H9 (cell line): ENCODE results near the gene RASL12. TPM values are rescaled to one million over a fixed set of nuclear protein-coding genes. Genes with fewer than 3 reads are reported as not detected.
A peak's percentile ranks its signal among the peaks of the same experiment; 100 is the strongest.
"Not testable (repeated sequence)": the region's sequence is repeated elsewhere in the genome, so short reads cannot be mapped to it uniquely, and the experiment has no call there.

ENCODE experiments used
- DNase-seq: peaks from one replicate; pipeline ENCODE4 v3.0.0-alpha.2; 2017
- H2AFZ ChIP-seq: one replicate; pipeline ENCODE4 v1.6.1; 2013; ENCODE audit warnings: mild to moderate bottlenecking, low read length, control low read depth, moderate library complexity
- H2AK5ac ChIP-seq: 2 replicates; pipeline ENCODE4 v1.6.1; 2013; ENCODE audit warnings: low read length, control low read depth, mixed read lengths; ENCODE audit not compliant: insufficient read length
- H2BK120ac ChIP-seq: one replicate; pipeline ENCODE4 v1.6.1; 2013; ENCODE audit warnings: low read depth, mild to moderate bottlenecking, low read length, control low read depth, inconsistent platforms; ENCODE audit not compliant: poor library complexity, severe bottlenecking
- H2BK12ac ChIP-seq: 2 replicates; pipeline ENCODE4 v1.6.1; 2013; ENCODE audit warnings: low read length, control low read depth, mixed read lengths, low read depth; ENCODE audit not compliant: insufficient read length
- H2BK15ac ChIP-seq: 2 replicates; pipeline ENCODE4 v1.6.1; 2013; ENCODE audit warnings: low read depth, low read length, control low read depth
- H2BK20ac ChIP-seq: one replicate; pipeline ENCODE4 v1.6.1; 2013; ENCODE audit warnings: low read depth, mild to moderate bottlenecking, low read length, control low read depth, inconsistent platforms; ENCODE audit not compliant: poor library complexity, severe bottlenecking
- H2BK5ac ChIP-seq: 2 replicates; pipeline ENCODE4 v1.6.1; 2013; ENCODE audit warnings: low read length, control low read depth, mixed read lengths; ENCODE audit not compliant: insufficient read length
- H3K14ac ChIP-seq: 2 replicates; pipeline ENCODE4 v1.6.1; 2013; ENCODE audit warnings: low read length, control low read depth; ENCODE audit not compliant: insufficient read depth
- H3K18ac ChIP-seq: 2 replicates; pipeline ENCODE4 v1.6.1; 2013; ENCODE audit warnings: low read depth, mild to moderate bottlenecking, mixed read lengths, low read length, control low read depth; ENCODE audit not compliant: insufficient read length
- H3K23ac ChIP-seq: 2 replicates; pipeline ENCODE4 v1.6.1; 2013; ENCODE audit warnings: low read length, control low read depth, mixed read lengths, low read depth; ENCODE audit not compliant: insufficient read length
- H3K23me2 ChIP-seq: 2 replicates; pipeline ENCODE4 v1.6.1; 2013; ENCODE audit warnings: low read depth, mild to moderate bottlenecking, mixed read lengths, low read length, control low read depth; ENCODE audit not compliant: insufficient read length, poor library complexity, severe bottlenecking
- H3K27ac ChIP-seq: 2 replicates; pipeline ENCODE4 v1.5.1; 2013; ENCODE audit warnings: low read length, control low read depth, mixed read lengths, low read depth; ENCODE audit not compliant: insufficient read length
- H3K27me3 ChIP-seq: 2 replicates; pipeline ENCODE4 v1.6.1; 2013; ENCODE audit warnings: low read length, control low read depth, inconsistent platforms; ENCODE audit not compliant: insufficient read depth
- H3K4ac ChIP-seq: 2 replicates; pipeline ENCODE4 v1.6.1; 2013; ENCODE audit warnings: low read depth, mild to moderate bottlenecking, control low read depth, inconsistent platforms, low read length, moderate library complexity
- H3K4me1 ChIP-seq: 2 replicates; pipeline ENCODE4 v1.6.1; 2013; ENCODE audit warnings: low read length, control low read depth, inconsistent platforms; ENCODE audit not compliant: insufficient read depth
- H3K4me2 ChIP-seq: 2 replicates; pipeline ENCODE4 v1.6.1; 2013; ENCODE audit warnings: low read length, control low read depth, mixed read lengths; ENCODE audit not compliant: insufficient read length, insufficient read depth
- H3K56ac ChIP-seq: 2 replicates; pipeline ENCODE4 v1.6.1; 2013; ENCODE audit warnings: low read depth, mild to moderate bottlenecking, mixed read lengths, low read length, control low read depth; ENCODE audit not compliant: insufficient read length
- H3K79me1 ChIP-seq: 2 replicates; pipeline ENCODE4 v1.6.1; 2013; ENCODE audit warnings: low read depth, mild to moderate bottlenecking, moderate library complexity, low read length, control low read depth, inconsistent platforms; ENCODE audit not compliant: insufficient read depth, poor library complexity, severe bottlenecking
- H3K79me2 ChIP-seq: 2 replicates; pipeline ENCODE4 v1.6.1; 2013; ENCODE audit warnings: low read length, control low read depth, inconsistent platforms; ENCODE audit not compliant: insufficient read depth
- H3K9ac ChIP-seq: 2 replicates; pipeline ENCODE4 v1.6.1; 2013; ENCODE audit warnings: low read length, control low read depth, mixed read lengths; ENCODE audit not compliant: insufficient read length; ENCODE audit errors: extremely low read depth
- H3K9me3 ChIP-seq: one replicate; pipeline ENCODE4 v1.6.1; 2013; ENCODE audit warnings: low read depth, low read length, inconsistent platforms; ENCODE audit not compliant: control insufficient read depth
- H3T11ph ChIP-seq: one replicate; pipeline ENCODE4 v1.6.1; 2013; ENCODE audit warnings: mild to moderate bottlenecking, low read length, control low read depth, inconsistent platforms
- H4K20me1 ChIP-seq: one replicate; pipeline ENCODE4 v1.6.1; 2013; ENCODE audit not compliant: control insufficient read depth, insufficient read length, insufficient read depth
- H4K5ac ChIP-seq: 2 replicates; pipeline ENCODE4 v1.6.1; 2013; ENCODE audit warnings: low read depth, mild to moderate bottlenecking, mixed read lengths, low read length, control low read depth; ENCODE audit not compliant: insufficient read length
- H4K8ac ChIP-seq: replicated peaks from 2 replicates; pipeline ENCODE4 v1.6.1; 2013; ENCODE audit warnings: low read length, control low read depth, mixed read lengths, low read depth; ENCODE audit not compliant: insufficient read length
- H4K91ac ChIP-seq: 2 replicates; pipeline ENCODE4 v1.6.1; 2013; ENCODE audit warnings: low read depth, mild to moderate bottlenecking, moderate library complexity, mixed read lengths, low read length, control low read depth; ENCODE audit not compliant: insufficient read length
- H3K27ac Mint-ChIP-seq, 3 experiments: 2 replicates in 2 of 3; 3 replicates in 1 of 3; pipeline ENCODE4 v1.8.0; 2020 to 2021; ENCODE audit warnings: mixed read lengths in 3 of 3, mild to moderate bottlenecking in 1 of 3, moderate library complexity in 1 of 3
- H3K27me3 Mint-ChIP-seq: 2 replicates; pipeline ENCODE4 v1.8.0; 2021; ENCODE audit warnings: low read depth, mild to moderate bottlenecking, moderate library complexity, mixed read lengths
- H3K36me3 Mint-ChIP-seq, 3 experiments: 2 replicates in 2 of 3; 3 replicates in 1 of 3; pipeline ENCODE4 v1.8.0; 2020 to 2021; ENCODE audit warnings: low read depth in 3 of 3, mixed read lengths in 3 of 3; ENCODE audit not compliant: insufficient read depth in 1 of 3
- H3K4me1 Mint-ChIP-seq, 2 experiments: 2 replicates each; pipeline ENCODE4 v1.8.0; 2020; ENCODE audit warnings: mixed read lengths in 2 of 2
- H3K4me3 Mint-ChIP-seq, 2 experiments: 2 replicates in 1 of 2; 3 replicates in 1 of 2; pipeline ENCODE4 v1.8.0; 2020 to 2021; ENCODE audit warnings: mild to moderate bottlenecking in 2 of 2, mixed read lengths in 2 of 2, moderate library complexity in 1 of 2
- H3K9me3 Mint-ChIP-seq, 2 experiments: 2 replicates in 1 of 2; 3 replicates in 1 of 2; pipeline ENCODE4 v1.8.0; 2020; ENCODE audit warnings: mild to moderate bottlenecking in 2 of 2, mixed read lengths in 2 of 2, moderate library complexity in 1 of 2
- WGBS: extraction: QIAGEN DNeasy Blood & Tissue Kit; methylation state at CpG from one replicate; pipeline ENCODE4 v1.1.7; 2013; ENCODE audit warnings: missing lambda C conversion rate, low lambda C conversion rate, mixed read lengths; ENCODE audit not compliant: insufficient read length; ENCODE audit errors: extremely low coverage; 5-methylcytosine and 5-hydroxymethylcytosine counted together
- total RNA-seq: library from RNA; stranded (reverse); gene quantifications from 2 replicates; pipeline ENCODE4 v1.2.1, GENCODE V29; 2021
- TF ChIP-seq, protein P1 (sequence below): fragments of 200-600 bp; sonication (generic); conservative IDR thresholded peaks from 3 replicates; pipeline ENCODE4 v1.8.0; 2021; ENCODE audit warnings: antibody characterized with exemption, mild to moderate bottlenecking

Gene RASL12
- total RNA-seq, 1 experiment from 2014 or later, result 7.5 TPM

DNA sequence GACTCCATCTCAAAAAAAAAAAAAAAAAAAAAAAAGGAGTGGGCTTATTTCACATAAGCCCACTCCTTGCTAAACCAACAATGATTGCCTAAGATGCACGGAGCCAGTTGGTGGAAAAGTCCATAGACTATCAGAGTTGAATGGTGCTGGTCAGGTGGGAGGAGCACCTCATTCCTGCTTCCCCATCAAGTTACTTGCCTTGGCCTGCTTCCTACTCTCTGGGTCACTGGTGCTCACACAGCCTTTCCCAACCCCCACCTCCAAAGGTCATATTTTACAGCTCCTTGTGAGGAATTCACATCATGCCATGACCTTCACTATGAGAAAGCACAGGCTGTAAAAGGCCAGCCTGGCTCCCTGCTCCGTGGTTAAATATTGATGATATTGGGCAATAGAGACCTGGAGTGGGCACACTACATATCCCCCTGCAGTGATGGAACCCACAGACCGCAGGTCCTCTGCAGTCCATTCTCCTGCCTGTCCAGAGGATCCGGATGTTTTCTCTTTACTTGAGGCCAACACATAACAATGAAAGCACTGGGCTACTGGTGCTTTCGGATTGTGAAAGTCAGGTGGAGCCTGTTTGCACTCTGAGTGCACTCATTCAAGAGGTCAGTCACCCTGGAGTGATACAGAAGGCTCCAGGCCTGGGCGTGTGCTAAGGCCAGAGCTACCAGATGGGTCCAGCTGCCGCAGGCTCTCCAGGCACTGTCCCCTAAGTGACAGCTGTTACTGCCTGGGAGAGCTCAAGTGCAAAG is 22.9 kb downstream of the RASL12 start, which contains the start of gene SLC51B:
SLC51B (plus strand) TSS at position 664 of the 758 bp plus-strand sequence. CDS start 4,618 bp downstream, outside the sequence.
- Histone ChIP-seq H2BK15ac (no peak within 1 kb of the TSS), H4K5ac (no peak within 1 kb of the TSS), H3K4ac (no peak within 1 kb of the TSS), H3K9ac (no peak within 1 kb of the TSS), H4K20me1 (no peaks in the 10 kb centered on the region), H2AK5ac (no peak within 1 kb of the TSS), H2BK12ac (no peak within 1 kb of the TSS), H3K56ac (no peak within 1 kb of the TSS), H3K79me2 (no peaks in the 10 kb centered on the region), H3K14ac (no peak within 1 kb of the TSS), H4K8ac (no peak within 1 kb of the TSS), H2BK120ac (no peak within 1 kb of the TSS), H3K18ac (no peak within 1 kb of the TSS), H3T11ph (no peak within 1 kb of the TSS), H3K4me2 (no peak within 1 kb of the TSS), H2BK20ac (no peak within 1 kb of the TSS), H3K9me3 (no peaks in the 10 kb centered on the region), H3K23ac (no peak within 1 kb of the TSS), H3K79me1 (no peaks in the 10 kb centered on the region), H2BK5ac (no peak within 1 kb of the TSS), H3K4me1 (no peaks in the 10 kb centered on the region), H2AFZ (no peak within 1 kb of the TSS), H3K23me2 (no peaks in the 10 kb centered on the region), H4K91ac (no peak within 1 kb of the TSS), H3K27ac (no peak within 1 kb of the TSS), H3K27me3 (no peaks in the 10 kb centered on the region)
- TF ChIP-seq, protein P1, sequence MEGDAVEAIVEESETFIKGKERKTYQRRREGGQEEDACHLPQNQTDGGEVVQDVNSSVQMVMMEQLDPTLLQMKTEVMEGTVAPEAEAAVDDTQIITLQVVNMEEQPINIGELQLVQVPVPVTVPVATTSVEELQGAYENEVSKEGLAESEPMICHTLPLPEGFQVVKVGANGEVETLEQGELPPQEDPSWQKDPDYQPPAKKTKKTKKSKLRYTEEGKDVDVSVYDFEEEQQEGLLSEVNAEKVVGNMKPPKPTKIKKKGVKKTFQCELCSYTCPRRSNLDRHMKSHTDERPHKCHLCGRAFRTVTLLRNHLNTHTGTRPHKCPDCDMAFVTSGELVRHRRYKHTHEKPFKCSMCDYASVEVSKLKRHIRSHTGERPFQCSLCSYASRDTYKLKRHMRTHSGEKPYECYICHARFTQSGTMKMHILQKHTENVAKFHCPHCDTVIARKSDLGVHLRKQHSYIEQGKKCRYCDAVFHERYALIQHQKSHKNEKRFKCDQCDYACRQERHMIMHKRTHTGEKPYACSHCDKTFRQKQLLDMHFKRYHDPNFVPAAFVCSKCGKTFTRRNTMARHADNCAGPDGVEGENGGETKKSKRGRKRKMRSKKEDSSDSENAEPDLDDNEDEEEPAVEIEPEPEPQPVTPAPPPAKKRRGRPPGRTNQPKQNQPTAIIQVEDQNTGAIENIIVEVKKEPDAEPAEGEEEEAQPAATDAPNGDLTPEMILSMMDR, result no peak
- DNase-seq, result no peak
- WGBS, result no CpG with 5 or more reads among the region's 7 CpGs
- Mint-ChIP-seq H3K4me3 (no peak within 1 kb of the TSS), H3K9me3 (no peaks in the 10 kb centered on the region), H3K4me1 (peaks cover 12 to 13% of the 10 kb centered on the region in 2 experiments), H3K27ac (peak within 1 kb of the TSS in 1 of 3 experiments; percentile 53; a peak in 2 of 7 replicates), H3K36me3 (no peaks in the 10 kb centered on the region), H3K27me3 (peaks cover 5% of the 10 kb centered on the region; the same call in 1 of the 2 replicates)

DNA sequence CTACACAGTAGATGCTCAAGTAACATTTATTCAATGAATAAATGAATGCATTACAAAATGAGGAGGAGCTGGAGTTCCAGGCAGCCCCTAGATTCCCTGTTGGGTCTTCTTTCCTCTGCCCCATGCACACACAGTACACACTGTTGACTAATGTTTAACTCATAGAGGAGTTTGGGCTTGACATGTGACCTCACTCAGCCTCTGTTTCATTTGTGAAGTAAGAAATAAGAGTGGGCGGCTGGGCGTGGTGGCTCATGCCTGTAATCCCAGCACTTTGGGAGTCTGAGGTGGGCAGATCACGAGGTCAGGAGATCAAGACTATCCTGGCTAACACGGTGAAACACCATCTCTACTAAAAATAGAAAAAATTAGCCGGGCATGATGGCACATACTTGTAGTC is 23.6 kb downstream of the RASL12 start:
- H2AK5ac ChIP-seq, H4K8ac ChIP-seq, H2BK15ac ChIP-seq, H2AFZ ChIP-seq, H3K56ac ChIP-seq, H4K5ac ChIP-seq, H3K4me1 Mint-ChIP-seq, H4K20me1 ChIP-seq, H4K91ac ChIP-seq, H3K4me3 Mint-ChIP-seq, H3K9ac ChIP-seq, H2BK5ac ChIP-seq, H3K14ac ChIP-seq, H3K23me2 ChIP-seq, H3K4me2 ChIP-seq, H3K36me3 Mint-ChIP-seq, H3K23ac ChIP-seq, H3K79me2 ChIP-seq, H3K27ac Mint-ChIP-seq, H3K9me3 ChIP-seq, H3K79me1 ChIP-seq, DNase-seq, H3K18ac ChIP-seq, H3K27me3 Mint-ChIP-seq, H2BK120ac ChIP-seq, H3K27me3 ChIP-seq, H3K4ac ChIP-seq, H3K9me3 Mint-ChIP-seq, H2BK12ac ChIP-seq, H3K4me1 ChIP-seq, H2BK20ac ChIP-seq, H3K27ac ChIP-seq, H3T11ph ChIP-seq: not testable (repeated sequence)
- no CpG with 5 or more reads among the region's 5 CpGs for WGBS
